HG02973 (cell line): ENCODE data around the gene PSMA6.
"Not testable (repeated sequence)": the region's sequence is repeated elsewhere in the genome, so short reads cannot be mapped to it uniquely, and the experiment has no call there.

Experiments
- ATAC-seq: cut with Tn5 transposase; IDR thresholded peaks from one replicate; pipeline ENCODE4 v1.9.1; 2021; ENCODE audit warnings: moderate library complexity; ENCODE audit not compliant: unreplicated experiment

The PSMA6 gene

DNA sequence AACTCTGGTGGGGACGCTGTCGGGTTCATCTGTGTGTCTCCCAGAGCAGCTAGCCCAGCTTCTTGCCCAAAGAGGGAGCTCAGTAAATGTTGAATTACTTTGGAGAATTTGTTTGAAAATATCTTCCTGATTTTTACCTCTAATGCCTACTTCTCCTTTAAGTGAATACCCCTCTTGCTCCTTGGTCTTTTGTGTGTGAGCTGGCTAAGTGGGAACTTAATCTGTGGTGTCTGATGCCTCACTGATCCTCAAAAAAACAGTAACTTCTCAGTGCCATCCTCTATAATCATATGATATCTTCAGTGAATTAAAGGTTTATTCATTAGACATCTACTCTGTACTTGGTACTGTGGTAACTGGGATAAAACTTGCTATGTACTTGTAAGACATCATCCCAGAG is 7.7 kb upstream of the PSMA6 start:
- ATAC-seq = no peak

DNA sequence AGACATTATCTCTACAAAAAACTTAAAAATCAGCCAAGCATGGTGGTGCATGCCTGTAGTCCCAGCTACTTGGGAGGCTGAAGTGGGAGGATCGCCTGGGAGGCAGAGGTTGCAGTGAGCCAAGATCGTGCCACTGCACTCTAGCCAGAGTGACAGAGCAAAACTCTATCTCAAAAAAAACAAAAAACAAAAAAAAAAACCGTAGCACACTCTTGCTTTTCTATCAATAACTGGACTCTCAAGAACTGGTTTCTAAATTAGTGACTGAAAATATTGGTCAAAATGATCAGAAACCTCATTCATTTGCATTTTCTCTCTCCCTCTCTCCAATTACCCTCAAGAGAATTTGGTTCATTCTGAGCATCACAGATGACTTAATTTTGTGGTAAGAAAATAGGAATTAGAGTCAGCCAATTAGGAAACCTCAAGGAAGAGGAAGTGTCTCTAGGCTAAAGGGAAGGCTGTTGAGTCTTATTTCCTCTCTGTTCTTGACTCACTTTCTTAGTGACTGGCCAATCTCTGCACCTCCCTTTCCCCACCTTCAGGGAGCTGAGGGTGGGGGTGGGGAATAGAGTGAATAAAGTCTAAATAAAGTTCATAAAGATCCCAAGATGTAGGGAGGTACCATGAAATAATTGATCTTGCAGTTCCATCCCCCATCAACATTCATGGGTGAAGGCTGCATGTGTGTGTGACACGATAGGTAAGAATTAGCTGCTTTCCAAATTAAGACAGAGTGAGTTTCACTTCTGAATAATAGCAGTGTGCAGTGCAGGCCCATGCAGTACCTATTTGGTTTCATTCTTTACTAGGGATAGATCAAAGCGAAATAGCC is 6.8 kb upstream of the PSMA6 start:
- ATAC-seq = peak; percentile 61

DNA sequence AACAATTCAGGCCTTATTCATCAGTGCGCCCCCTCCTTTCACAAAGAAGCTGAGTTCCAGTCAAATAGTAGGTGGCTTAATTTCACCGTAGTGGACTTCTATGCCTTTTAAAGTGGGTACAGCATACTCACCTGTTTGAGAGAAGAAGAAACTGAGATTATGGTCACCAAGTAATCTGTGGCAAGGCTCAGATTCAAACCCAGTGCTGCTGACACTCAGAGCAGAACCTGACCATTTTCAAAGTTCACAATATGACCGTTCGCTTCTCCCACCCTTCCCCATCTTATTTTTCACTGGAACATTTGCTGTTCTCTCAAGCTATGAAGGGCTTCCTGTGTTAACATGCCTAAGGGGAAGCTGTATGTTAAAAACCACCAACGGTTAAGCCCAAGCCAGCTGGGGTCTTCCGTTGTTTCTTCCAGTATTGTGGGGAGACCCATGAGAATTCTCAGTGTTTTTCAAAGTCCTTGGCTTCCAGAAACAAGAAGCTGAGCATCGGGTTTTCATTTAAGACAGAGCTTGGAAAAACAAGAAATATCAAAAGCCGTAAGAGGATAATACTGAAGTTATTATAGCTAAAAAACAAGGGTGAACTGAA is 6.1 kb upstream of the PSMA6 start:
- peak; percentile 4 for ATAC-seq

DNA sequence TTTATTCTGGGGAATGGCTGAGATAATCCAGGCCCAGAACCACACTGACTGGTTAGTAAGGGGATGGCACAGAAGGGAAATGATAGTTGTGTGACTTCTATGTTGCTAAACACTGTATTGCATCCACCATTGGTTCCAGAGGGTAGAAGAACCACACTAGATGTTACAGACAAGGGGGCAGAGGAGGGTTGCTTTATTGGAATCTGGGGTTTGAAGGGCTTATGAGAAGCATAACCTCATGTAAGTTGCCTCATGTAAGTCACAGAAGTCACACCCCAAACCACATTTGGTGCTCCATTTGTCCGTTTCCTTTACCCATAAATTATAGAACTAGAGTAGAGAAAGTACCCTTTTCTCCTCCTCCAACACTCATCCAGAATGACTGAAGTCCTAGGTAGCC is 5.5 kb upstream of the PSMA6 start:
- no peak for ATAC-seq

DNA sequence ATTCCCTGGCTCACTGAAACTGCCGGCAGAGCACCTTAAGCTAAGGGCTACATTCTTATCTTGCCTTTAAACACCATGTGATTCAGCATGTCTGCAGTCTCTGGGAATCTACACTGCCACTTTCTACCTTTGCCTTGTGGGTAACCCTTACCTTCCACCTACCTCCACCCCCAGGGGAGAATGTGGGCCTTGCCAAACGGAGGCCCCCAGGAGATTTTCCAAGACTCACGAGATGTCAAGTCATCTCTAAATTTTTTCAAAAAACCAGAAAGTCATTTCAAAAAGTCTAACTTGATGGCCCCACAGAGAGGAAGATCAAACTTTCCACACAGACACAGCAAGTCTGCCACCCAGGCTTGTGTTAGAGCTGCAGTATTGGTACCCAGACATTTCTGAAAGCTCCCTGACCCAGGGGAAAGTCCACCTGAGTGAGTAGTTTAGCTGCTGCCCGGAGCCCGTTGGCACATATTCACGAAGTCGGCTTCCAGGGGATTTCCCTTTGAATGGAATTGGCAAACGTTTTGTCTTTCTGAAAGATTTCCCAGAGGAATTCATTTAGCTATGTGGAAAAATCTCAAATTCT is 4.7 kb upstream of the PSMA6 start:
- no peak for ATAC-seq

DNA sequence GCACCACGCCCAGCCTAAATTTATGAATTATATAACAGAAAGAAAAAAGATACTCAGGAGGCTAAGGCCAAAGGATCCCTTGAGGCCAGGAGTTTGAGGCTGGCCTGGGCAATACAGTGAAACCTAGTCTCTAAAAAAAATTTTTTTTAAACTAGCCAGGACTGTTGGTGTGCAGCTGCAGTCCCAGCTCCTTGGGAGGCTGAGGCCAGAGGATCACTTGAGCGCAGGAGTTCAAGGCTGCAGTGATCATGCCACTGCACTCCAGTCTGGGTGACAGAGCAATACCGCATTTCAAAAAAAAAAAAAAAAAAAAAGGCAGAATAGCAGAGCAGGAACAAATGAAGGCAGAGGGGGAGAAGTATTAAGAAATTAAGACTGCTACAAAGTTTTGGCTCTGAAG is 2.6 kb upstream of the PSMA6 start:
- ATAC-seq = no peak

DNA sequence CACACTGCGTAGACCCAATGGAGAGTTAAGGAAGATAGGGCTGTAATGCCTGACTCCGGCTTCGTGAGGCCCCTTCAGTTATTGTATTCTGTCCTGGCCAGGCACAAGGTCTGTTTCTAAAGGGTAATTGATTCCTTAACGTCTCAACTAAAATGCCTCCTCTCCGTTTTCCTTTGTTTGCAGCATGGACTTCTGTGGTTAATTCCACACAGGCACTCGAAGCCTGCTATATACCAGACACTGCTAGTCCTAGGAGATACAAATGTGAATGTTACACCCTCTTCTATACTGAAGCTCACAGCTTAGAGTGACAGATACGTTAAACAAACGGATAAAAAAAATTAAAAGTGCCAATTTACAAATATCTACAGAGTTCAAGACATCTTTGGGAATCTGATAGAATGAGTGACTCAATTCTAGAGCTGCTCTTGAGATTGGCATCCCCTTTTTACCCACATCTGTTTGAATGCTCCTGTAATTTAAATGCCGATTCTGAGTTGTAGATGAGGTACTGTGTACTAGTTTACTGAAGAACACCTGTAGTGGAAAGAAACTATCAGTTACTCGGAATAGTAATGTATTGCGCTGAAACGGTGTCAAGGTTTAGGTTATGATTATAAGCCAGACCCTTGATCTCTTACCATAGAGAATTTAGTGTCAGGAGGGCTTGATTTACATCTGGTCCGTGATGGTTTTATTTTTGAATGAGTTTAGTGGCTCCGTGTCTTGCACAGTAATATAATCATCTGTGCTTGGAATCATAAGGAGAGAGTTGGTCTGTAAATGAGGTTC is 784 bp downstream of the PSMA6 start:
- ATAC-seq = no peak

DNA sequence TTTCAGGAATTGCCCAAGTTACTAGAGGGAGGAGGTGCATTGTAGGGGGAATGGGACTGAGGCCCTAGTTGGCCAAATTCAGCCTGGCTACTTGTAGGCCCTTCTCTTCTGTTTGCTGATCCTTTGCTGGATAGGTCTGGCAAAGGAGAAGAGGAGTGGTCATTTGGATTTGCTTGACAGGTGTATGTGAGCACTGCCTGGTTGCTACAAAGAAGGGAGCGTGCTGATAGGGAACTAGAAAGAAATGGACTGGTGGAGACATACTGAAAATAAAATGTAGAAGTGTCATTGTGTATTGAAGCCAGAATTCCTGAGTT is 3.6 kb downstream of the PSMA6 start:
- ATAC-seq = no peak

DNA sequence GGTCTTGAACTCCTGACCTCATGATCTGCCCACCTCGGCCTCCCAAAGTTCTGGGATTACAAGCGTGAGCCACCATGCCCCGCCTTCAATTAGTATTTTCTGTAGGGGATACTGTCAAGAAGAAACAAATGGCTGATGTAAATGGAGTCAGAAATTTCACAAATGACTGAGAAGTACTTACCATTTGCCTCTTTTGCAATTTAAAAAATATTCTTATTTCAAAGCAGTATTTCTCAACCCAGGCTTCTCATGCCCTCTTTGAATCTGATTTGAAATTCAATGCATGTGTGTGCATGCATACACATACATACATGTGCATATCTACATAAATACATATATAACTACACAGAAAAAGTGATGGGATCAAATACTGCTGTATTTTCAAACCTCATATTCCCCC is 4.4 kb downstream of the PSMA6 start:
- no peak for ATAC-seq

DNA sequence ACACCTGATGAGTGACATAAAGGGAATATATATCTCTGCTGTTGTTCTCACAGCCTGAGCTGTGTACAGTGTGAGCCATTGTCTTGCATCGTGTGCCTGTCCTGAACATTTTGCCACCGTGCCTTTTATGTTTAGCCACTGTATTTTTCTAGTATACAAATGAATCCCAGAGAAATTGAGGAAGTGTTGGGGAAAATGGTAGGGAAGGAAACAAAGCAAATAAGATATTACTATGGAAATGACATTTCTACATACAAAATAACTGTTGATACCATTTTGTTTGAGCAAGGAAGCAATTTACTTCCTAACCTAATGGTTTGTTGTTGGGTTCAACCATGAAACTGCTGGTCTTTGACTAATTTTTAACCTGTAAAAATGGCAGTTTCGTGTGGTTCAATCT is 5.5 kb downstream of the PSMA6 start:
- no peak for ATAC-seq

DNA sequence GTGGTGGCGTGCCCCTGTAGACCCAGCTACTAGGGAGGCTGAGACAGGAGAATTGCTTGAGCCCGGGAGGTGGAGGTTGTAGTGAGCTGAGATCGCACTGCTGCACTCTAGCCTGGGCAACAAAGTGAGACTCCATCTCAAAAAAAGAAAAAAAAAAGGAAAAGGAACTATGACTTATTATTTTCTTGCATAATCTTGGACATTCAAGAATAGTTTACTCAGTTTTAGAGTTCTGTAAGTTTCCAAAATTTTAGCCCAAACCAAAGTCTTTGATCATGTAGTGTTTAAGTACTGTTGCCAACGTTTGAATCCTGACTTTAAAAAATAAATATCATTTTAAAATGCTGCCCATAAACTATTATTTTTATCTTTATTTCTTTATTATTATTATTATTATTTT is 6.2 kb downstream of the PSMA6 start:
- ATAC-seq = no peak

DNA sequence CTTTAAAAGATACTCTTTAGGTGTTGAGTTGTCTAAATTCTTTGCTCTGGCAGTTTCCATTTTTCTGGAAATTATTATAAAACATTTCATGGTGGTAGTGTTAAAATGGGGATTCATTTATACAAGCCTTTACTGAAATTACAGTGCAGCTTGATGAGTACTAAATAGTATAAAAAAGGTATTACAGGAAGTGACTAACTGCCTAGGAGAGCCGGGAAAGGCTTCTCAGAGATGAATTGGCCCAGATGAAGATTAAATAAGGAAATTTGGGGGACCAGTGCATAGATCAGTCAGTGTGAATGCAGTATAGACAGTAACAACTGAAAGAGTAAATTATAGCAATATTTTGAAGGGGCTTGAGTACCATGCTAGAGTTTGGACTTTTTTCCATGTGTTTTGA is 7.5 kb downstream of the PSMA6 start:
- no peak for ATAC-seq

DNA sequence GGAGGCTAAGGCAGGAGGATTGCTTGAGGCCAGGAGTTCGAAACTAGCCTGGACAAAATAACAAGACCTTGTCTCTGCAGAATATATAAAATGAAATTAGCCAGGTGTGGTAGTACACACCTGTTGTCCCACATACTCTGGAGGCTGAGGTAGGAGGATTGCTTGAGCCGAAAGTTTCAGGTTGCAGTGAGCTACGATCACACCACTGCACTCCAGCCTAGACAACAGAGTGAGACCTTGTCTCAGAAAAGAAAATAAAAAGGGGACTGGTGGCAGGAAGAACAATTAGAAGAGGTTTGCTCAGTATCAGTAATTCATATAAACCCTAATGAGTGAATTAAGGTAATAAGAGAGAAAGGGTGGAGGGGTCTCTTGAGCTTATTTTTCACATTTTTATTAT is 8.0 kb downstream of the PSMA6 start:
- no peak for ATAC-seq

DNA sequence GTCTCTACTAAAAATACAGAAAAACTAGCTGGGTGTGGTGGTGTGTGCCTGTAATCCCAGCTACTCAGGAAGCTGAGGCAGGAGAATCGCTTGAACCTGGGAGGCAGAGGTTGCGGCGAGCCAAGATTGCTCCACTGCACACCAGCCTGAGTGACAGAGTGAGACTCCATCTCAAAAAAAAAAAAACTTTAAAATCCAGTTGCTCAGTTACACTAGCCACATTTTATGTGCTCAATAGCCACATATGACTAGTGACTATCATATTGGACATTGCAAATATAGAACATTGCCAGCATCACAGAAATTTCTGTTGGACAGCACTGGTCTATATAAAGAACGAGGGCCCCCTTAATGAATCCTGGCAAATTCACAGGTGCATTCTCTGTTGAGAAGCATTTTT is 9.2 kb downstream of the PSMA6 start:
- ATAC-seq = not testable (repeated sequence)

DNA sequence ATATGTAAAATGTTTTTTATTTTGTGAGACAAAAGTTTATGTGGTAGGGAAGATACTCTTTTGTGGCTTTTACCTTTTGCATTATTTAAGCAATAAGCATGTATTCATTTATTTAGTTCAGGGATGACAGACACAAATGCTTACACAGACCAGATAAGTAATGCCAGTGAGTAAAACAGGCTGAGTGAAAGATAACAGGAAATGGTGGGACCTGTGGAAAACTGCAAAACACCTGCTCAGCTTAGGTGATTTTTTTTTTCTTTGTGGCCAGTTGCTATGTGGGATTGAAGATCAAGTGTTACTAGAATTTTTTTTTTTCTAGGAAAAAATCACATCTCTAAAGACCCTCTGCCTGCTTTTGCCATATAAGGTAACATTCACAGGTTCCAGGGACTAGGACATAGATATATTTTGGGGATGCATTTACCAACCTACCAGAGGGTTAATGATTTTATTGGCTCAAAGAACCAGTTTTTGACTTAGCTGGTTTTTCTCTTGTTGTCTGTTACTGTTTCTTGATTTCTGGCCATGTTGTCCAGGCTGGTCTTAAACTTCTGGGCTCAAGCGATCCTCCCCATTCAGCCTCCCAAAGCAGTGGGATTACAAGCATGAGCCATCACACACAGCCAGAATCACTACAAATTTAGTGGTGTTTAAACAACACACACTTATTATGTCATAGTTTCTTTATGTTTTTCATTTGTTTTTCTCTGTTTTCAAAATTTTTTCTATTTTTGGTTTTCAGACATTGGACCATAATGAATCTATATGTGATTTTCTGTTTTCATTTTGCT is 9.8 kb downstream of the PSMA6 start:
- no peak for ATAC-seq

DNA sequence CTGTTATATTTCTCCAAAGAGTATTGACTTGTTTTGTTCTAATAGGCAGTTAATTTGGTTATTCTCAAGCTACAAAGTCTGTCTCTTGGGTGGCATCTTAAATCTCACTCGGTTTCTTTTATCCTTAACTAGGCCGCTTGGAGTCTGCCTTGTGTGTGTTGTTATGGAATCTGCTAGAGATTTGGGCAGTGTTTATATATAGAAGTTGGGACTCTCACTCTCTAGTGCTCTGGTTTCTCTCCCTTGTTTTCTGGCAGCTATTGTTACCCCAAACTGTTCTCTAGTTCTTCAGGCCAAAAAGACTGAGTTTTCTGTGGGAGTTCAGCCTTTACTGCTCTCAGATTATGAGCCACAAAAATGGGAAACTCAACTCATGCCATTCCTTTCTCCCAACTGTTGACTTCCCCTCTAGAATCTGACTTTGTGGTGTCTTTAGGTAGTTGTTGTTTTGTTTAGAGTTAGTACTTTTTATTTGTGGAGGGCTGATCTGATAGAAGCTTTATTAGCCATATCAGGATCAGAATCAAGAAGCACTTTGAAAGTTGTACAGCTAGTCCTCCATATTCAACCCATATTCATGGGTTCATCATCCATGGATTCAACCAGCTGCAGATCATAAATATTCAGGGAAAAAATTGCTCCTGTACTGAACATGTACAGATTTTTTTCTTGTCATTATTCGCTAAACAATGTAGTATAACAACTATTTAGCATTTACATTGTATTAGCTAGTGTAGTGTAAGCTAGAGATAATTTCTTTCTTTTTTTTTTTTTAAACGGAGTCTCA is 11.2 kb downstream of the PSMA6 start:
- no peak for ATAC-seq

DNA sequence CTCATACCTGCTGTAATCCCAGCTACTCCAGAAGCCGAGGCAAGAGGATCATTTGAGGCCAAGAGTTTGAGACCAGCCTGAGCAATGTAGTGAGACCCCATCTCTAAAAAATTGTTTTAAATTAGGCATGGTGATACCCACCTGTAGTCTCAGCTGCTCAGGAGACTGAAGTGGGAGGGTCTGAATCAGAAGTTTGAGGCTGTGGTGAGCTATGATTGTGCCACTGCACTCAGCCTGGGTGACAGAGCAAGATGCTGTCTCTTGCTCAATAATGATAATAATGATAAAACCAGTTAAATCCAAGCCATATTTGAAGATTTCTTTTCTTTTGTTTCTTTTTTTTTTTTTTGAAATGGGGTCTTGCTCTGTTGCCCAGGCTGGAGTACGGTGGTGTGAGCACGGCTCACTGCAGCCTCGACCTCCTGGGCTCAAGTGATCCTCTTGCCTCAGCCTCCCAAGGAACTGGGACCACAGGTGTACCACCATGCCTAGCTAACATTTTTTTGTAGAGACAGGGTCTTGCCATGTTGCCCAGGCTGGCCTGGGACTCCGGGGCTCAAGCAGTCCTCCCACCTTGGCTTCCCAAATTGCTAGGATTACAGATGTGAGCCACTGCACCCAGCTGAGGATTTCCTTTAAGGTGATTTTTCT is 12.8 kb downstream of the PSMA6 start:
- ATAC-seq = no peak

DNA sequence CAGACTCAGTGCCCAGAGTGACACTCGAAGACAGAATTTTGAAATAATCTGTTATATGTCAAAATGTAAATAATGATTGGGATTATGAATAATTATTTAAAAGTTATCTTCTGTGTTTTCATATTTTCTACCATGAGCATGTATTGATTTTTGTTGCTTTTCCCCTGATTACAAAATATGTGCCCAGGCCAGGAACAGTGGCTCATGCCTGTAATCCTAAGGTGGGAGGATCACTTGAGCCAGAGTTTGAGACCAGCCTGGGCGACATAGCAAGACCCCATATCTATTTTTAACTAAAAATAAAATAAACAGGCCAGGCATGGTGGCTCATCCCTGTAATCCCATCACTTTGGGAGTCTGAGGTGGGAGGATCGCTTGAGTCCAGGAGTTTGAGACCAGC is 13.5 kb downstream of the PSMA6 start:
- no peak for ATAC-seq

DNA sequence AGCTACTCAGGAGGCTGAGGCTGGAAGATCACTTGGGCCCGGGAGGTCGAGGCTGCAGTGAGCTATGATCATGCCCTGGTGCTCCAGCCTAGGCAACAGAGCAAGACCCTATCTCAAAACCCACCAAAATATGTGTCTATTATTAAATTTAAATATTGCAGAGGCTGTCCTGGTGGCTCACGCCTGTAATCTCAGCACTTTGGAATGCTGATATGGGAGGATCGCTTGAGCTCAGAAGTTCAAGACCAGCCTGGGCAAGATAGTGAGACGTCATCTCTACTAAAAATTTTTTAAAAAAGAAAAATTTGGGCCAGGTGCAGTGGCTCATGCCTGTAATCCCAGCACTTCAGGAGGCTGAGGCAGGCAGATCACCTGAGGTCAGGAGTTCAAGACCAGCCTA is 13.9 kb downstream of the PSMA6 start:
- ATAC-seq = no peak

DNA sequence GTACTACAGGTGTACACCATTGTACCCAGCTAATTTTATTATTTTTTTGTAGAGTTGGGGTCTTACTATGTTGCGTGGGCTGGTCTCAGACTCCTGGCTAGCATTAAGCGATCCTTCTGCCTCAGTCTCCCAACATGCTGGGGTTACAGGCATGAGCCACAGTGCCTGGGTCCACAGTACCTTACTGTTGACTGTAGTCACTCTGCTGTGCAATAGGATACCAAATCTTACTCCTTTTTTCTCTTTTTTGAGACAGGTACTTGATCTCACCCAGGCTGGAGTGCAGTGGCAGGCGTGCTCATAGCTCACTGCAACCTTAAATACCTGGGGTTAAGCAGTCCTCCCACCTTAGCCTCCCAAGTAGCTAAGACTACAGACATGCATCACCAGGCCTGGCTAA is 25.6 kb downstream of the PSMA6 start:
- ATAC-seq = no peak
